Measurements from ENCODE around the gene OLFM2.
"Not testable (repeated sequence)": the region's sequence is repeated elsewhere in the genome, so short reads cannot be mapped to it uniquely, and the experiment has no call there.

OLFM2 gene

DNA sequence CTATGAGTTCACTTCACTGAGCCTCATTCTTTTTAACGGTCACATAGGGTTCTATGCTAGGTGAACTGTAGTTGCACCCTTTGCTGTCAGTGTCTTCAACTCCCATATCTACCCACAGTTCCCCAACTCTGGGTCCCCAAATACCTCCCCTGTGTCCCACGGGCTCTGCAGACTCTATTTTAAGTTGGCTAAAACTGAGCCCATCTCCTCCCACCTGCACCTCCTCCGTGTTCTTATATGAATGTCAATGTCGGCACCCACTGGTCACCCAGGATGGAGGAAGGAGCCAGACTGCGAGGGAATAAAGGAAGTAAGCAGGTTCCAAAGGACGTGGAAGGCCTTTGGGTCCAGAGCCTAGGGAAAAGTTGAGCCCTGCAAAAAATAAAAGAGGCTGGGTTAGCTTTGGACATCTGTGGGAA, 102.0 kb downstream of the OLFM2 start:
- DNase-seq (ENCODE audit: low read depth in 2 of 2) = no peak

DNA sequence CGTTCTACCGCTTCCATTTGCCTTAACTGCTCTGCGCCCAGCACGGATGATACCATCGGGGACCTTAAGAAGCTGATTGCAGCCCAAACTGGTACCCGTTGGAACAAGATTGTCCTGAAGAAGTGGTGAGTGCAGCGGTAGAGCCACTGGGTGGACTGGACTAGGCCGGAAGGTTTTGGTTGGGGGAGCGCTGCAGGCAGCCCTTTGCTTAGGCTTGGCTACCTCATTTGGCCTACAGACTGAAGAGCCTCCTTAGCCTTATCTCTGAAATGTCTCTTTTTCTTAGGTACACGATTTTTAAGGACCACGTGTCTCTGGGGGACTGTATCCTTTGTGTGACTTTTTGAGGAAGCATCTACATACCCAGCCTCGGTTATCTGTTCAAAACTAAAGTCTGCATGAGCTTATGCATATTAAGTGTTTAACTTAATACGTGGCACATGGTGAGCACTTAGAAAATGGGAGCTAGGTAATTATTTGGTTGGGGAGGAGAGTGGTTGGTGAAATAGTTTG, 107.7 kb downstream of the OLFM2 start:
- DNase-seq (ENCODE audit: low read depth in 2 of 2) = no peak

DNA sequence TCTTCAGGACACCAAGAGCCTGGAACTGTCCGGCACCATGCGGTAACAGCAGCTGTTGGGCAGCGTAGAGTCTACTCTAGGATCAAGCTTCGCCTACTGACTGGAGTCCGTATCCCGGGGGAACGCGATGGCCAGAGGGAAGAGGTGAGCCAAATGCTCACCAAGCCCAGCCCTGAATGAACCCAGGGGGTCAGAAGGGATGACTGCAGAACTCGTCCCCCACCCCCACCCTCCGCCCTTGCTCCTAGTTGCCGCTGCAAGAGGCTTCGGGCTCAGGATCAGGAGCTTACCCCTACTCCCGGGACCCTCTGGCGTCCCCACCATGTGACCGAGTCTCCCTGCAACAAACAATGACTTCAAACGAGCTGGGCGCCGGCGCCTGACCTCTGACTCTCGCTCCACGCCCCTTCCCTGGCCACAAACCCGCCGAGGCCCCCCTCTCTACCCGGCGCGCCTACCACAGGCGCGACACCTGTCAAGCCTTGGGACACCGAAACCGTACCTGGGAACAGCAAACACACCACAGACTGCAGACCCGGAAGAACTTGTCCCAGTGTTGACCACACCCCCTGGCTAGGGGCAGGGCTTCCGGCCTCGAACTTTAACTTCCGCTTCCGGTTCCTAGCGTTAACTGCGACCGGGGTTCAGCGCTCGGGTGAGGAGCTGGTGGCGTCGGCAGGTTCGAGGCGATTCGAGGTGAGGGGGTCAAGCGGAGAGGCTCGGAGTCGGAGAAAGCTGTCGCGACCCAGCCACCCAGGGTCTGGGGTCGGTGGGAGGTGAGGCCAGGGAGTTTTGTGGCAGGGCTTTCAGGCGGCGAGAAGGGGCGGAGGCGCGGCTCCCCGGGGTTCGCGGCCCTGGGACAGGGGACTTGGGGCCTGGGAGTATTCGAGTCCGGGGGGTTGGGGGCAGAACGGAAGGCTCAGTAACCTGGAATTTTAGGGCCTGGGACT, 108.8 kb downstream of the OLFM2 start, which contains the start of gene UBL5:
UBL5 (plus strand) TSS at position 630 of the 950 bp plus-strand sequence. CDS start 420 bp downstream, outside the sequence.
- peak; percentile 38 to 42 for DNase-seq (ENCODE audit: low read depth in 2 of 2)

DNA sequence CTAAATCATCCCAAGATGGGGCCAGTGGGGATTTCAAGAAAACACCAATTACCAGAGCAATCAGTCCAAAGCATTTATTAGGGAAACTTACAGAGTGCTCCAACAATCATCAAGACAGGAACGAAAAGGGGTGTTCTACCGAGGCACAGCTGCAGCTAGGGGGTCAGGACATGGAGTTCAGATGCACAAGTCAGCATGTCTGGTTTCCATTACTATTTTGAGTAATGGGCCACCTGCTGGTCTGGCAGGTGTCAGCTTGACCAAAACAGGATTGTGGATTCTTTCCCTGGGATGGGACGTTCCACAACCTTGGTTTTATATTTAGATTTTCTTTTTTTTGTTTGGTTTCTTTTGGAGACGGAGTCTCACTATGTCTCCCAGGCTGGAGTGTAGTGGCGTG, 112.5 kb downstream of the OLFM2 start:
- DNase-seq (ENCODE audit: low read depth in 2 of 2) = no peak

DNA sequence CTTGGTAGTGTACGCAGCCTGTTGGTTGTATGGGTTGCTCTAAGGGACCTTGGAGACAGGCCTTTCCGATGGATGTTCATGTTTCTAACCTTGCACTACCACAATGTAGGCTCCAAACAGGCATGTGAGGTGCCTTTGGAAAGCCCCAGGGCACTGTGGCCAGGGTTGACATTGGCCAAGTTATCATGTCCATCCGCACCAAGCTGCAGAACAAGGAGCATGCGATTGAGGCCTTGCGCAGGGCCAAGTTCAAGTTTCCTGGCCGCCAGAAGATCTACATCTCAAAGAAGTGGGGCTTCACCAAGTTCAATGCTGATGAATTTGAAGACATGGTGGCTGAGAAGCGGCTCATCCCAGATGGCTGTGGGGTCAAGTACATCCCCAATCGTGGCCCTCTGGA, 116.3 kb downstream of the OLFM2 start:
- DNase-seq (ENCODE audit: low read depth in 2 of 2) = not testable (repeated sequence)

DNA sequence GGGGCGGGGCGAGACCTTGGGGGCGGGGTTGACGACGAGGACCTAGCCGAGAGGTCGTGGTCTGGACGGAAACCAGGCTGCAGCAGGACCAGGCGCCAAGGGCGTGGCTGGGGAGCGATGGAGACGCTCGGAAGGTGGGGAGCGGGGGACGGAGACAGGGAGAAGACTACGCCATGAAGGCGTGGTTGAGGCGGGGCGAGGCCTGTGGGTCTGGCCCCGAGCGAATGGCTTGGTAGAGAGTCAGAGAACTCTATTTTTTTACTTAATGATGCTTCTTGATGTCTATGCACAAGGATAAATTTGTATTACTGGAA, 116.8 kb downstream of the OLFM2 start:
- no peak for DNase-seq (ENCODE audit: low read depth in 2 of 2)

DNA sequence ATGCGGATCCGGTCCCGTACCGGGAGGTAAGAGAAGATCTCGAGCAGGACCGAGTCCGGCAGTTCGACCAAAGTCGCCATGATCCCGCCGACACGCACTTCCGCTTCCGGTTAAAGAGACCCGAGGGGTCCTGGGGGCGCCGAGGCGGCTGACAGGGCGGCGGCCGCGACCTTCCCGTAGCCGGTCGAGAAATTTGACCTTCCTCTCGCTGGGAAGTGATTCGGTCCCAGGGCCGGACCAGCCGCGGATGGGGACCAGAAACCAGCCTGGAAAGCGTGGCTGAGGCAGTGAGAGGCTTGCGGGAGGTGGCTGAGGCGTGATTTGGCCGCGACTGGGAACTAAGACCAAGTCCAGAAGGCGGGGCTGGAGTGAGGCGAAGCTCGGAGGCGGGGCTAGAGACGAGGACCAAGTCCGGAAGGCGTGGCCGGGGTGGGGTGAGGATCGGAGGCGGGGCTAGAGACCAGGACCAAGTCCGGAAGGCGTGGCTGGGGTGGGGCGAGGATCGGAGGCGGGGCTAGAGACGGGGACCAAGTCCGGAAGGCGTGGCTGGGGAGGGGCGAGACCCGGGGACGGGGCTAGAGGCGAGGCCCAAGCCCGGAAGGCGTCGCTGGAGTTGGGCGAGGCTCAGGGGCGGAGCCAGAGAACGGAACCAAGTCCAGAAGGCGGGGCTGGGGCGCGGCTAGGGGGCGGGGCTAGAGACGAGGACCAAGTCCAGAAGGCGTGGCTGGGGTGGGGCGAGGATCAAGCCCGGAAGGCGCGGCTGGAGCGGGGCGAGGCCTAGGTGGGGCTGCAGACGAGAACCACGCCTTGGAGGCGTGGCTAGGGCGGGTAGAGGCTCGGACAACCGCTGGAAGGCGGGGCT, 117.3 kb downstream of the OLFM2 start, which contains the start of gene FBXL12:
FBXL12 (minus strand) TSS at position 346 of the 862 bp plus-strand sequence; CDS start at position 80, 266 bp downstream.
- peak; percentile 98 for DNase-seq (ENCODE audit: low read depth in 2 of 2)

DNA sequence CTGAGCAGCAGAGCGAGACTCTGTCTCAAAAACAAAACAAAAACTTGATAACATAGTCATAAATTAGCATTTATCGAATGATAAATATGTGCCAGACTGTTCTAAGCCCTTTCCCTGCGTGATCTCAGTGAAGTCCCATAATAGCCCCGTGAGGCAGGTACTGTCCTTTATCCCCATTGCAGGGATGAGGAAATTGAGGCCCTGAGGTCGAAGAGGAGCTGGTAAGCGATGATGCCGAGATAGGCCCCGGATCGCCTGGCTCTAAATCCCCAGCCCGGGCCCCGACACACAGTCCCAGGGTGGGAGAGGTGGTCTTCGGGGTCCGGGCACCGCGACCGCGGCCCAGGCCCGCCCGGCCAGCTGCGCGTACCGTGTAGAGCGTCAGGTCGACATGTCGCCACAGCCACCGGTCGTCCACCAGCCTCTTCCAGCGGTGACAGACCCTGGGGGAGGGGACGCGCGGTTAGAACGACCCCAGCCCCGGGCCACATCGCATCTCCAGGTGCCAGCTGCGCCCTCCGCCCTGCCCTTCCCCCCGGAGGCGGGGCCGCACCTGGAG, 118.1 kb downstream of the OLFM2 start:
- DNase-seq (ENCODE audit: low read depth in 2 of 2) = no peak

DNA sequence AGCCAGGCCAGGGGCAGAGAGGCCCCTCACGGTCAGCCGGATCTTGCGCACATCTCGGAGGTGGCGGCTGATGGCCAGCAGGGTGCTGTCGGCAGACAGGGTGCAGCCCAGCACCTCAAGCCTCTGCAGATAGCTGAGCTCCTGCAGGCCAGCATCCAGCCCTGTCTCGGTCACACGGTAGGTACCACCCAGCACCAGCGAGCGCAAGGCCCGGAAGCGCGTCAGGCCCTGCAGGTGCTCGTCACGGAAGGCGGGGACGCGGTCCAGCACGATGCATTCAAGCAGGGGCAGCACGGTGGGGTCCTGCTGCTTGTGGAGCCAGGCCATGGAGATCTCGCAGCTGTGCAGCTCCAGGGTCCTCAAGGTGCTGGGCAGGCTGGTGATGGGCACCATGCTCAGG, 125.2 kb downstream of the OLFM2 start:
- no peak for DNase-seq (ENCODE audit: low read depth in 2 of 2)

DNA sequence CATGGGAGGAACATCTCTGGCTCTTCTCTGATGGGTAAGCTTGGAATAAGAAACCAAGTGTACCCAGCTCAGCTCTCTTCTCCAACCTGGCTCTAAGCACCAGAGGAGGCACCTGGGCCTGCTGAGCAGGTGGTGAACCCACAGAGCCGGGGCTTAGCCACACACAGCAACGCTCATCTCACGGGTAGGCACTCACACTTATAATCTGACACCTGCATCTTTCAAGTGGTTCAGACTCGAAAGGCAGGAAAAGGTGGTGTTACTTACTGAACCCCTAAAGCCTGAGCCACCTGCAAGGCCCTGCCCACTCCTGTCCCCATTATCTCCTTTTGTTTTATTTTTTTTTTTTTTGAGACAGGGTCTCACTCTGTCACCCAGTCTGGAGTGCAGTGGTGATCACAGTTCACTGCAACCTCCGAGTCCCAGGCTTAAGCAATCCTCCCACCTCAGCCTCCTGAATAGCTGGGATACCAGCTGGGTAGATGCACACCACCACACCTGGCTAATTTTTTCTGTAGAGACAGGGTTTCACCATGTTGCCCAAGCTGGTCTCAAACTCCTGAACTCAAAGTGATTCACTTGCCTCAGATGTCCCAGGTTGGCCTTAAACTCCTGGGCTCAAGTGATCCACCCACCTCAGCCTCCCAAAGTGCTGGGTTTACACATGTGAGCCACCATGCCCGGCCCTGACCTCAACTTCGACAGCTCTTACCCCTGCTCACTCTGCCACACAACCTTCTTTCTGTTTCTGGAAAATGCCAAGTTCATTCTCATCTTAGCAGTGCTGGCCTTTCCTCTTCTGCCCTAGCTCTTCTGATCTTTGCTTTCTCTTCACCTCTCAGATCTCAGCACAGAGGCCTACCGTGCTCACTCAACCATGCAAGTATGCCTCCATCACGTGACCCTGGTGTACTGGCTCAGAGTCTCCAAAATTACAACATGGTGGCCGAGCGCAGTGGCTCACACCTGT, 127.2 kb downstream of the OLFM2 start:
- no peak for DNase-seq (ENCODE audit: low read depth in 2 of 2)

DNA sequence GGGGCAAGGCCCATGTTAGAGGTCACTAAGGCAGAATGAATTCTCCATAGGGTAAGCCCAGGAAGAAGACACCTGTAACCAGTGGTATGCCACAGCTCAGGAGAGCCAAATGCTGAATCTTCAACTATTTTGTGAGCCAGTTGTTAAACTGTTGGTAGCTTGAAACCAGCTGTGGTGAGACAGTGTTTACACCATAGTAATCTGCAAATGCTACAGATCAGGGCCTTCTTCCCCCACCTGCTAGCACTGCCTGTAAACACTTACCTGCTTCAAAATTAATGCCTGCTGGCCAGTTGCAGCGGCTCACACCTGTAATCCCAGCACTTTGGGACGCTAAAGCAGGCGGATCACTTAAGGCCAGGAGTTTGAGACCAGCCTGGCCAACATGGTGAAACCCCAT, 129.5 kb downstream of the OLFM2 start:
- DNase-seq (ENCODE audit: low read depth in 2 of 2) = no peak

All from fibroblast of skin of left biceps (primary cell).